Femur (tissue), 1 donor: ENCODE results near the gene TACO1.
A peak's percentile ranks its signal among the peaks of the same experiment; 100 is the strongest.

ENCODE experiments used
- DNase-seq: peaks from one replicate; pipeline ENCODE4 v3.0.0-alpha.2; 2017

Gene TACO1

DNA sequence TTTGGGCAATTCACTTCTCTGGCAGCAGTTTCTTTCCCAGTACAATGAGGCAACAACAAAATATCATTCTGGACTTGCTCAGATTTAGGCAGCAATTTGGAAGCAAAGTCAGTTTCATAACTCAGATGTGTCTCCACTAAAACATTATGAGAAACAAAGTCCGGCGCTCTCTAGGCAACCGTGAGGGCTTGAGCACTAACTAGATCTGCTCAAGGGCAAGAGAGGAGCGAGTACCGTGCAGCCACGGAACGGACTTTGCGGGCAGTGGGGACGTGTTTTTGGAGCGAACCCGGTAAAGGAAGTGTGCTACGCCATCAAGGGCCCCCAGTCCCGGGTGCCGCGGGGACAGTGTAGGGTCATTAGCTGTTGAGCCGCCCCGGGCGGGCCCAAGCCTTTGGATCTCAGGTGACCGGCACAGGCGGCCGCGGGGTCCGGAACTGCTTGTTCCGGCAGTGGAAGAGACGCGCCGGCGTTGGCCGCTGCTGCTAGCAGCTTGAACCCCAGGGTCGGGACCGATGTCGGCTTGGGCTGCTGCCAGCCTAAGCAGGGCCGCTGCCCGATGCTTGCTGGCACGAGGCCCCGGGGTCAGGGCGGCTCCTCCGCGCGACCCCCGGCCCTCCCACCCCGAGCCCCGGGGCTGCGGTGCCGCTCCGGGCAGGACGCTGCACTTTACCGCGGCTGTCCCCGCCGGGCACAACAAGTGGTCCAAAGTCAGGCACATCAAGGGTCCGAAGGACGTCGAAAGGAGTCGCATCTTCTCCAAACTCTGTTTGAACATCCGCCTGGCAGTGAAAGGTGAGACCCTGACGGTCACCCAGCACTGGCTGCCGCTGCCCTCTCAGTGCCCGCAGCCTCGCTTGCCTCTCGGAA lies at the start of gene TACO1:
Gene TACO1 (plus strand): TSS at position 327 of the 870 bp plus-strand sequence. CDS start 189 bp downstream, at position 516.
- DNase-seq = peak; percentile 88

DNA sequence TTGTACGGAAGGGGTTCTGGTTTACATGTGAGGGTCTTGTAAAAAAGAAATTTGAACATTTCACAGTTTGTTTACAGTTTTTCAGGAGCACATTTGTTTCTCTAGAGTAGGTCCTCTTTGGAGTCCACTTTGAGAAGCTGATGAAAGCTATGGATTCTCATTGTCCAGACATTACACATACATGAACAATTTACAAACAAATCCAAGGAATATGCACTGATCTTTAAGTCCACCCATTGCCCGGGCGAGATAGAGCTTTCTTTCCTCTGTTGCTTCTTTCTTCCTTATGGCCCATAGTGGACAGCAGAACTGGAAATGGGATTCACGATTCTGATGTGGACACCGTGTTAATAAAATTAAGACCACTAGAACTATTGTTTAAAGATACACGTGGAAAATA lies 48.5 kb upstream of the TACO1 start:
- no peak for DNase-seq

DNA sequence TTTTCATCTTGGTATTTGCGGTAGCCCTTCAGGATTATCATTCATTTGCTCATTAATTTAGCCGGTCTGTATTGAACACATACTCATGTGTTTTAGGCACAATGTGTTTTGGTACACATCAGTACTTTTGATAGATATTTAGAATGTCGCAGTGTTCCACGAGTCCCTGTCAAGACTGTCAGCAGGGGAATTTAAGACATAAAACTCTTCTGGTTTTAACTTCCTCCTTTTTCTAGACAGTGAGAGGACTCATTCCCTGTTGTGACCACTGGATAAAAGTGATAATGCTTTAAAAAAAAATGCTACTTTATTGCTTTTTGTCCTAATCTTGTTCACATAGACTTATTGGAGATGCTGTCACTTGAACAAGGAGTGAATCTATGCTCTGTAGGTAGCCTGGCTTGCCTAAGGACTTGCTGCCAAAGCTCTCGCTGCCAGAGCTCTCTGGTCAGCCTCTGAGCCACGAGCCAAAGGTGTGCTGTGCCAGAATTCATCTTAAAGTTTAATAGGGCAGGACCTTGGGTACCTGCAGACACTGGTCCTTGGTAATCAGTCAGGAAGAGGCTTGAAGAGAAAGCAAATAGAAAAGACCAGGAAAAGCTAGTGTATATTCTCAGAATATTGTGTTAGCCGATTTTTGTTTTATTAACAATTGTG lies 45.1 kb upstream of the TACO1 start:
- DNase-seq = no peak

DNA sequence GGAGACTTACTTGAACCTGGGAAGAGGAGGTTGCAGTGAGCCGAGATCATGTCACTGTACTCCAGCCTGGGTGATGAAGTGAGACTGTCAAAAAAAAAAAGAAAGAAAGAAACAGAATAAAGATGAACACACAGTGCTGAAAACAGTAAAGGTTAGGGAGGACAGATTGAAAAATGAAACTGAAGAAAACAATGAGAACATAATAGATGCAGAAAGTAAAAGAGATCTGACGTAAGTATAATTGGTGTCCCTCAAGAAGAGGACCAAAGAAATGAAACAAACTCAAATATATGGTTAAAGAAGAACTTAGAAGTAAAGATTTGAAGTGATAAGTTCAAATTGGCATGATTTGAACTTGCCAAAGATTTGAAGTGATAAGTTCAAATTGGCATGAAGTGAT lies 43.3 kb upstream of the TACO1 start:
- no peak for DNase-seq

DNA sequence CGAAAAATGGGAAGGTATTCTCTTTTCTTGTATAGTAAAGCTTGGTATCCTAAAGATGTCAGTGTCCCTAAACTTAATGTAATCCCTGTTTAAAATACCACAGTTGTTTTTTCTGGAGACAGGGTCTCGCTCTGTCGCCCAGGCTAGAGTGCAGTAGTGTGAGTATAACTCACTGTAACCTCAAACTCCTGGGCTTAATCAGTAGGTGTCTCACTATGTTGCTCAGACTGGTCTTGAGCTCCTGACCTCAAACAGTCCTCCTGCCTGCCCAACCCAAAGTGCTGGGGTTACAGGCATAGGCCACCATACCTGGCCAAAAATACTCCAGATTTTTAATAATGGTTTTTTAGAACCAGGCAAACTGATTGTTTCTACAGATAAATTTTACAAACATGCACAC lies 42.3 kb upstream of the TACO1 start:
- no peak for DNase-seq

DNA sequence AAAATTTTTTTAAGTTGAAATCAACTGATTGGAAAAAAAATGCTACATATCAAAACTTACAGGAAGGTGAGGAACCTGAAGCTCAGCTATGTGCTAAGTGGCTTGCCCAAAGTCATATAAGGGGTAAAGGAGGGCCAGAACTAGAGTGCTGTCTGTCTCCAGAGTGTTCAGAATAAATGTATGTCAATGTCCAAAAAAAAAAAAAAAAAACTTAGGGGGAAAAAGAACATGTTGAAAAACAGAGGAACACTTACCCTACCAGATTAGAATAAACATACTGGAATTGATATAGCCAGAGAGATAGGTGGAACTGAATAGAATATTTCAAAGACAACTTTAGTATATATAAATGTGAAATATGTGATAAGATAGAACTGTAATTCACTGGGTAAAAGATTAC lies 38.9 kb upstream of the TACO1 start:
- DNase-seq = no peak

DNA sequence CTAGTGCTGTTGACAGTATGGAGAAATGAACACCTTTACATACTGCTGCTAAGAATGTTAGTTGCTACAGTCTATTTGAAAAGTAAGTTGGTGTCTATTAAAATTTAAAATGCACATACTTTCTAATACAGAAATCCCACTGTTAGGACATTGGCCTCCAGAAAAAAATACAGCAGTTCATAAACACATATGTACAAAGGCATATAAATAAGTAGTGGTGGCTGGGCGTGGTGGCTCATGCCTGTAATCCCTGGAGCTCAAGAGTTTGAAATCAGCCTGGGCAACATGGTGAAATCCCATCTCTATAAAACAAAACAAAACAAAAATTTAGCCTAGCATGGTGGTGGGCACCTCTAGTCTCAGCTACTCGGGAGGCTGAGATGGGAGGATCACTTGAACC lies 37.4 kb upstream of the TACO1 start:
- no peak for DNase-seq

DNA sequence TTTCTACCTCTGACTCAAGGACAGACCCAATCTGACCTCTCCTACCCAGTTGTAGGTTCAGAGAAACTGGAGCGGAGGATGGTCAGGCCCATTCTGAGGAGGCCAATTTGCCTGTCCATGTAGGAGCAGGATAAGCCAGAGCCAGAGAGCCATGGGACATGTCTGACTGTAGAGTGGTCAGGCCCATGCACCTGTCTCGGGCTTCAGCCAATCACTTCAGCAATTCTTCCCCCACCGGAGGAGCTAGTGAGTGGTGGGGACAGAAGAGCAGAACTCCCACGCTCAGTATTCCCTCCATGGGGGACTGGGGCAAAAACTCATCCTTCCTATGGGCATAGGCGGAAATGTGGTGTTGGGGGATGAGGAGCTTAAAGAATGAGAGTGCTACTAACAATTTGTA lies 36.1 kb upstream of the TACO1 start:
- DNase-seq = no peak

DNA sequence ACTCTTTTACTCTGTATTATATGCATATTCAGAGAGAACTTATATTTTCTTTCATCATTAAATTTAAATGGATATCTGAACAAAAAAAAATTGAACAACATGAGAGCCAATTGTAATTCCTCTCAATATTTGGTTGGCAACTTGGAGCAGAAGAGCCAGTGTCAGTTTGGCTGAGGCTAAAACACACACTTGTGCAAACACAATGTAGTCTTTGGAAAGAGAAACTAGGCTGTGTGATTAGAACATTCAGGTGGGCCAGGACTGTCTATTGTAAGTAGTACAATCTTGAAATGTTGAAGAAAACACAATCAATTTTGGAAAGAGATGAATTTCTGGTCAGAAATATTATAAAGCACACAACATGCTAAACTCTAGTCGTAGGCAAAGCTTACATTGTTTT lies 33.5 kb upstream of the TACO1 start:
- DNase-seq = no peak

DNA sequence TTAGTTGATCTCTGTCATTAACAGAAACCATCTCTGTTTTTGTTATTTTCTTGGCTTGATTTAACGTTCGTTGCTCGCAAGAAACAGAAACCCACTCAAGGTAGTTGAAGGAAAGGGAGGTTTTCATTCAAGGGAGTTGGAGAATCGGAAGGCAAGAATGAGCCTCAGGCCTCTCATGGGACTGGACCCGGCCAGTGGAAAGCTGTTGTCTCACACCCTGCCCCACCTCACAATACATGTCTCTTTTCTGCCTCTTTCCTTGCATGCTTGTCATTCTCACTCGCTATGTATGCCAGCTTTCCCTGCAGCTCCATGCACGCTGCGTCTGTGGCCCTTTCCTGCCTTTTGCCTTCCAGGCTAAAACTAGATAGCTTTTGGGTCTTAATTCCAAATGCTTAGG lies 32.1 kb upstream of the TACO1 start:
- no peak for DNase-seq

DNA sequence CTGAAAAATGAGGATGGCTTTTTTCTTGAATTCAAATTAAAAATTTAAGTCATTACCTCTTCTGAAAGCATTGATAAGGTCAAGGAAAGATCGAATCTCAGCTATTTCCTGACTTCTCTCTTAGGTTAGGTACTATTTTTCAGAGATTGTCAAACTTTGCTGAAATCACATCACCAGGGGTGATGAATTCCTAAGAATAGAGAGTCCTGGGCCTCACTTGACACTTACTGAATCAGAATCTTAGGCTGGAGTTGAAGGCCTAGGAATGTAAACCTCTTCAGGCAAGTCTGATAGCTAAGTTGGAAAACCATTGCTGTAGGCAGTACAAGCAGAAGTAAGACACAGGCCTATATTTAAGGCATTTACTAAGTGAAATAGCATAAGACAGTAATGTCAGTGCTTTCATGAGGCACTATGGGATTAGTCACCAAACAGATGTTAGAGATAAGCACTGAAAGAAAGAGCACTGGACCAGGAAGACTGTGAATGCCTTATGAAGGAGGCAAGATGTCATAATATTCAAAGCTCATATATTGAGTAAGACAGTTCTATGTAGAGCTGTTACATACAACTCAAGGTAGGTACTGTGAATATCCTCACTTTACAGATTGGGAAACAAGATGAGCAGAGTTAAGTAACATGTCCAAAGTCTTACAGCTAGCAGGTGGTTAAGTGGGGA lies 28.9 kb upstream of the TACO1 start:
- DNase-seq = no peak

DNA sequence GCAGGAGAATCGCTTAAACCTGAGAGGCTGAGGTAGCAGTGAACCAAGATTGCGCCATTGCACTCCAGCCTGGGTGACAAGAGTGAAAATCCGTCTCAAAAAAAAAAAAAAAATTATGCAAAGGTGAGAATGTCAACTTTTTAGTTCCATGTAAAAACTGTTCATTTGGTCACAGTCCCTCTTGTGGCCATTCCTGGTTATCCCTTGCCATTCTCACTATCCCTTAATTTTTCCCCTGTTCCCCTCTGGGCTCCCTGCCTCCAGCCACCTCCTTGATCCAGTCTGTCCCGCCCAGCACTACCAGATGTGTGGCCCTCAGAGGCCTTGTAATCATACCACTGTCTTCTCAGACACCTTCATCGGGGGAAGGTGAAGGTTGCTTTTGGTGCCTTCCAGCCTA lies 27.1 kb upstream of the TACO1 start:
- no peak for DNase-seq

DNA sequence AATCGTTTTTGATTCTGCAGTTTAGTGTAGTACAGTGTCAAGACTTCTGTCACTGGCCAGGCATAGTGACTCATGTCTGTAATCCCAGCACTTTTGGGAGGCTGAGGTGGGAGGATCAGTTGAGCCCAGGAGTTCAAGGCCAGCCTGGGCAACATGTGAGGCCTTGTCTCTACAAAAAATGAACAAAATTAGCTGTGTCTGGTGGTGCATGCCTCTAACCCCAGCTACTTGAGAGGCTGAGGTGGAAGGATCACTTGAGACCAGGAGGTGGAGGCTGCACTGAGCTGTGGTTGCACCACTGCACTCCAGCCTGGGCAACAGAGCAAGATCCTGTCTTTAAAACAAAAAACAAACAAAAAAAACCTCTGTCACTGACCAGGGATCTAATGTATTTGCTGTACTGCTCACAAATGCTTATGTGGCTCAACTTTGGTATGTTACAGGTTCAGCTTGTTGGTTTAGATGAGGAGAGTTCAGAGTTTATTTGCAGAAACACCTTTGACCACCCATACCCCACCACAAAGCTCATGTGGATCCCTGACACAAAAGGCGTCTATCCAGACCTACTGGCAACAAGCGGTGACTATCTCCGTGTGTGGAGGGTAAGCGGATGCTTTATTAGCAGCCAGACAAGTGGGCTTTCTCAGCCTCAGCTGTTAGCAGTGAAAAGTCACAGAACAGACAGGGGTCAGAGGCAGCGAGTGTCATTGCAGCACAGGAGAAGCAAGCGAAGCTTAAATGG lies 22.5 kb upstream of the TACO1 start:
- no peak for DNase-seq

DNA sequence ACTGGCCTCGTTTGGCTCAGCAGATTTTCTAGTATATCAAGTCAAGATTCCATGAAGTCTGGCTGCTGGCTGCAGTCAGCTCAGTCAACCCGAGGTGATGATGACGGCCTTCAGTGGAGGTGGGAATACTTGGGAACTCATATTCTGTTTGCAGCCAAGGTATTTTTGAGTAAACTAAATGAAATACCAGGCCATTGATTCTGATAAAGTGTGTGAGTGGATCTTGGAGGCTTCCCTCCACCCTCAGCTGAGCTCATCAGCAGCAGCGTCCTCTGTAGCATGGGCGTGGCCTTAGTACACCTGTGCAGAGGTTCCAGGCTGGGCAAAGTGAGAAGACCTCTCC lies 22.0 kb upstream of the TACO1 start:
- no peak for DNase-seq

DNA sequence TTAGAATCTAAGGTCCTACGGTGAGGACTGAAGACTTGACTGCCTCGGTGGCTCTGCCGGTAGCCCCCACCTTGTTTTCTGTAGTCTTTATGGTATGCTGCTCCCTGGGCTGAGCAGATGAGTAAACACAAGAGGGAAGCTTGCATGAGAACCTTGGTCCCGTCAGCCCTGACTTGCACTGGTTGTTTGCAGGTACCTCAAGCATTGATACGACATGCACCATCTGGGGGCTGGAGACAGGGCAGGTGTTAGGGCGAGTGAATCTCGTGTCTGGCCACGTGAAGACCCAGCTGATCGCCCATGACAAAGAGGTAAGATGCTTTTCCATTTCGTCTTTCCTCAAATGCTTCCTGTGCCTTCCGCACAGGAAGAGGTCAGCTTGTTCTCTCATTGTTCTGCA lies 21.1 kb upstream of the TACO1 start:
- no peak for DNase-seq

DNA sequence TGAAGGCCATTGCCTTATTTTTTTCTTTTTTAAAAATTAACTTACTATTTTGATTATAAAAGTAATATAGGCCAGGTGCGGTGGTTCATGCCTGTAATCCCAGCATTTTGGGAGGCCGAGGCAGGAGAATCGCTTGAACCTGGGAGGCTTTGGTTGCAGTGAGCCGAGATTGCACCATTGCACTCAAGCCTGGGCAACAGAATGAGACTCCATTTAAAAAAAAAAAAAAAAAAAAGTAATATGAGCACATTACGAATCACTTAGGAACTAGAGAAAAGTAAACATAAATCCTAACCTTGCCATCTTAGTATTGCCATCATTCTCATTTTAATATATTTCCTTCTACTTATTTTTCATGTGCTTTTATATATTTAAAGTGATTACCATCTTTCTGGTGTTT lies 12.9 kb upstream of the TACO1 start:
- DNase-seq = no peak

DNA sequence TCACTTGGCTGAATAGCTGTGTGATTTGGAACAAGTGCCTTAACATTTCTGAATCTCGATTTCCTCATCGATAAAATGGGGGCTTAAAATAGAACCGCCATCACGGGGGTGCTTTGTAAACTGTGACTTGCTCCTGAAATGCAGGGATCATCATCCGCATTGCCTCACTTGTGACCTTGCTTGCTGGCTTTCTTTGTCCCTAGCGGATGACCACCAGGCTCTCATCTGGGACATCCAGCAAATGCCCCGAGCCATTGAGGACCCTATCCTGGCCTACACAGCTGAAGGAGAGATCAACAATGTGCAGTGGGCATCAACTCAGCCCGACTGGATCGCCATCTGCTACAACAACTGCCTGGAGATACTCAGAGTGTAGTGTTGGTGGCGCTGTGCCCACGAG lies 11.9 kb upstream of the TACO1 start:
- DNase-seq = no peak

DNA sequence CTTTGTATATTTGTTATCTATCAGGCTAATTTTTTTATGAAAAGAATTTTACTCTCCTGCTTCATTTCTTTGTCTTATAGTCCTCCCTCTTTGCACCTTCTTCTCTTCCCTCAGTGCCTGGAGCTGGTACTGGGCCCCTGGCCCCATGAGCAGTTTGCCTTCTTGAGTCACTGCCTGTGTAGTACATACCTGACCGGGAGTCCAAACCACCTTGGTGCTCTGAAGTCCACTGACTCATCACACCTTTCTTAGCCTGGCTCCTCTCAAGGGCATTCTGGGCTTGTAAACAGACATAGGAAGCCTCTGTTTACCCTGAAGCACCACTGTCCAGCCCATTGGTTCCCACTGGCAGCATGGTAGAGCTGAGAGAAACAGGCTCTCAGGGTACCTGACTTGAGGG lies 11.0 kb upstream of the TACO1 start:
- no peak for DNase-seq

DNA sequence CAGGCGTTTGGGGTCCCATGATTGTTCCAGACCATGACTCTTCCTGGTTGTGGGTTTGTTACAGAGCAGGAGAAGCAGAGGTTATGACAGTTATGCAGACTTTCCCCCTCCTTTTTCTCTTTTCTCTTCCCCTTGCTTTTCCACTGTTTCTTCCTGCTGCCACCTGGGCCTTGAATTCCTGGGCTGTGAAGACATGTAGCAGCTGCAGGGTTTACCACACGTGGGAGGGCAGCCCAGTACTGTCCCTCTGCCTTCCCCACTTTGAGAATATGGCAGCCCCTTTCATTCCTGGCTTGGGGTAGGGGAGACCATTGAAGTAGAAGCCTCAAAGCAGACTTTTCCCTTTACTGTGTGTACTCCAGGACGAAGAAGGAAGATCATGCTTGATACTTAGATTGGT lies 7.9 kb upstream of the TACO1 start:
- no peak for DNase-seq

DNA sequence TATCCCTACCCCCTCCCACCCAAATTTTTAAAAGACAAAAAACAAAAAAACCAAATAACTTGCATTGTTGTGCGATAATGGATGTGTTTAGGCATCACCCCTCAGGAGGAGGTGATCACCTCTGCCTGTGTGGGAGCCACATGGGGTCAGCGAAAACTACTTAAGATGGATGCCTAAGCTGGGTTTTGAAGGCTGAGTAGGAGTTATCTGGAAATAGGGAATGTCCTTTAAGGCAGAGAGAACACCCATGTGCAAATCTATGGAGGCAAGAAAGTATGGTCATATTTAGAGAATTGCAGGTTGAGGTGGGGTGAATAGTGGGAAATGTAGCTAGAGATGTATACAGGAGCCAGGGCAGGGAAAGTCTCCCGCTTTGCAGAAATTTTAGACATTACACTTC lies 5.6 kb upstream of the TACO1 start:
- DNase-seq = no peak

DNA sequence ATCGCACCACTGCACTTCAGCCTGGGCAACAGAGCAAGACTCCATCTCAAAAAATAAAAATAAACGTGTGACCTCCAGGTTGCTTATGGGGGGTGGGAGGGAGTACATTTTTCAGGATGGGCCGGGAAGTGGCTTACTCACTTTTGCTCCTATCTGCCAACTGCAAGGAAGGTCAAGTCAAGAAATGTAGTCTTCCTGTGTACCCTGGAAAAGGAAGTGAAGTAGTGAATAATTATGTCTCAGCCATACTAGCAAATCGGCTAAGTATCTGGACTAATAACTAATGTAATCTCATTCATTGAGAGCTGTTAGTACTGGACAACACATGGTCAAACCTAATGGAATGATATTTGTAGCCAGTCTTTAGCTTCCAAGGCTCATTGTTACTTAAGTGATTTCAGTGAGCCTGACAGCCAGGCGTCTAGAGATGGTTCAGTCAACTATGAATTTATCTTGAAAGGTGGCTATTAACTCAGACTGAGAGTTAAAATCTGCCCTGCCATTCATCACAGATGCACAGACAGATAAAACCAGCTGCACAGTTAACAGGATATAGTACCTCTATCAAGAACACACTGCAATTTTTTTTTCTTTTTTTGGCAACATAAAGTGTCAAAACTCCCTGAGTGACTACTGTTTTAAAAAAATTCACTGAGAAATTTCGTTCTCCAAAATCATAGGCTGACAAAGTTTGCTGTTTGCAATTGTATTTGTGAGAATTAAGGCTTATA lies 3.7 kb upstream of the TACO1 start:
- DNase-seq = no peak

DNA sequence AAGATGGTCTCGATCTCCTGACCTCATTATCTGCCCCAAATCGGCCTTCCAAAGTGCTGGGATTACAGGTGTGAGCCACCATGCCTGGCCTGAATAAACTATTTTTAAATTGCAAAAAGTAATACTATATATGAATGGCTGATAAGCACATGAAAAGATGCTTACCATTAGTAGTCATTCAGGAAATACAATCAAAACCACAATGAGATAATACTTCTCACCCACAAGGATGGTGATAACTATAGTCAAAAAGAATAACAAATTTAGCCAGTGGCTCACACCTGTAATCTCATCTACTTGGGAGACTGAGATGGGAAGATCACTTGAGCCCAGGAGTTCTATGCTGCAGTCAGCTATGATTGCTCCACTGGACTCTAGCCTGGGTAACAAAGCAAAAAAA lies 2.4 kb upstream of the TACO1 start:
- no peak for DNase-seq
